GM18507 (cell line): ENCODE data around the gene PITPNM3.
A peak's percentile ranks its signal among the peaks of the same experiment; 100 is the strongest.
"Not testable (repeated sequence)": the region's sequence is repeated elsewhere in the genome, so short reads cannot be mapped to it uniquely, and the experiment has no call there.

Experiments
- DNase-seq: peaks from one replicate; pipeline ENCODE4 v3.0.0; 2011; ENCODE audit warnings: low read depth; ENCODE audit not compliant: insufficient read length; ENCODE audit errors: extremely low spot score
- FAIRE-seq: peaks from 2 replicates; lab custom pipeline; 2011; peaks lifted over from hg19 to GRCh38; lab: Jason Lieb, UNC

The PITPNM3 gene

DNA sequence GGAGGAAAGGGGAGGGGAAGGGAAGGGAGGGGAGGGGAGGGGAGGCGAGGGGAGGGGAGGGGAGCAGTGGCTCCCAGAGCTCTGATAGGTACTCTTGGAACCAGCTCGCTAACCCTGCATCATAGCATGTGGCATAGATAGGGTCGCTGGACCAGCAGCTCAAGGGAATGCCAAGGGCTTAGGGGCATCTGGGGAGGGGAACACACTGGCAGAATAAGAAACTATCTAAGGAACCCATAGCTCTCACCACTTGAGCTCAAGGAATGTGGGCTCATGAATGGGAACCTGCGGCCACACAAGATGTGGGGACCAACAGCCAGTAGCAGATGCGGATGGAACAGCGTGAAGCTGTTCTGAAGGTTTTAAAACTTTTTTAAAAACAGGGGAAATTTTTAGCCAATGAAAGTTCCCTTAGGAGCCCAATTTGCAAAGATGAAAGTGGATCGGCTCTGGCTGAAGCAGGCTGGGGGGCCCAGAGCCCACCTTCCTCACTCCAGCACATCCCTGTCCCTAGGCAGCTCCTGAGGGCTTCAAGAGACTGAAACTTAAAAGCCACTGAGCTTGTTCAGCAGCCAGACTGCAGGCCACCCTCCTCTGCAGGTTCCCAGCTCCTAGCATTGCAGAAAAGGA is 65.2 kb downstream of the PITPNM3 start:
- DNase-seq (no peak), FAIRE-seq (no peak)

- no peak for FAIRE-seq
- no peak for DNase-seq
Observed at GRCh38 chr17:6489016-6489550, 67.3 kb downstream of the PITPNM3 start.

GRCh38 chr17:6488008-6488539 is 68.3 kb downstream of the PITPNM3 start:
- no peak for FAIRE-seq
- no peak for DNase-seq

GRCh38 chr17:6487251-6488007 is 68.9 kb downstream of the PITPNM3 start:
- FAIRE-seq (no peak), DNase-seq (no peak)

DNA sequence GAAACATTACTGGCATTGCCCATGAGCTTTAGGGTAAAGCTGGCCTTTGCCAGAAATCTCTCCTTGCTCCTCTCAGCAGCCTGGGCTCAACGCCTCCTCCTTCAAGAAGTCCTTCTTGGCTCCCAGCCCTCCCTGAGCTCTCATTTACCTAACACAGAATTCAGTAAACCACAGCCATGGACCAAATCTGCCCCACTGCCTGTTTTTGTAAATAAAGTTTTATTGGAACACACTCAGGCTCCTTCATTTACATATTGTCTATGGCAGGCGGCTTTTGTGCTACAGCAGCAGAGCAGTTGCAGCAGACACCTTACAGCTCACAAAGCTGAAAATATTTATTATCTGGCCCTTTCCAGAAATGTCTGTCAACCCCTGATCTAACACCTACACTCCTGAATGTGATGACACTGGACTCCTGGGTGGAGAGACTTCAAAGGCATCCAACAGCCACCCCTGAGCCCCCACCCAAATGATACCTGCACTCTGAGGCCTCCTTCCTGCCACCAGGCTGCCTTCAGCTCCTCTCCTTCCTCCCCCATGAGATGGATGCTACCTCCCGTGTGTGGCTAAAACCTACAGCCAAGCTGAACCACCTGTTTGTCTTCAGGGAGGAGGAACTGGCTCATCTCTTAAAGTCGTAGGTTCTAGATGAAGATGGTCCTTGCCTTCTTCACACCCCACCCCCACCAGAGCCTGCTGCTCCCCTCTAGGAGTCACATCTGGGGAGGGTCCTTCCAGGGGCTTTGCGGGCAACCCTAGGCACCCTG is 70.5 kb downstream of the PITPNM3 start:
- FAIRE-seq (no peak), DNase-seq (no peak)

- FAIRE-seq (no peak), DNase-seq (no peak)
Observed at GRCh38 chr17:6483507-6483906, 72.8 kb downstream of the PITPNM3 start.

GRCh38 chr17:6482796-6483195 is 73.6 kb downstream of the PITPNM3 start:
- not testable (repeated sequence) for DNase-seq, FAIRE-seq

GRCh38 chr17:6482105-6482455 is 74.3 kb downstream of the PITPNM3 start:
- FAIRE-seq (no peak), DNase-seq (no peak)

DNA sequence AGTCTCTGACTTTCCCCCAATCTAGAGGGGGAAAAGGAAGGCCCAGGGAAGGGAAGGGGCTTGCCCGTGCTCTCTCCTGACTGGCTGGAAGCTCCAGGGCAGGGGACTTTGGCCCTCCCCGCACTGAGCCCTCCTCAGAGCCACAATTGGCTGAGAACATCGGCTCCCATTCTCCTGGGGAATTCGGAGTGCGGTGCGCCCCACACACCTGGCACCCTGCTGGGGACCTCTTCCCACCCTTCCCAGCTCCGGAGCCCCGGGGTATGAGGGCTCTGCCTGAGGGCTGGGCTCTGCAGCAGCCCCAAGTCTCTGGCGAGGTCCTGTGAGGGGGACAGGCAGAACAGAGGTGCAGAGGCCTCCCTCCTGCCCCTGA is 76.1 kb downstream of the PITPNM3 start:
- no peak for FAIRE-seq
- no peak for DNase-seq

DNA sequence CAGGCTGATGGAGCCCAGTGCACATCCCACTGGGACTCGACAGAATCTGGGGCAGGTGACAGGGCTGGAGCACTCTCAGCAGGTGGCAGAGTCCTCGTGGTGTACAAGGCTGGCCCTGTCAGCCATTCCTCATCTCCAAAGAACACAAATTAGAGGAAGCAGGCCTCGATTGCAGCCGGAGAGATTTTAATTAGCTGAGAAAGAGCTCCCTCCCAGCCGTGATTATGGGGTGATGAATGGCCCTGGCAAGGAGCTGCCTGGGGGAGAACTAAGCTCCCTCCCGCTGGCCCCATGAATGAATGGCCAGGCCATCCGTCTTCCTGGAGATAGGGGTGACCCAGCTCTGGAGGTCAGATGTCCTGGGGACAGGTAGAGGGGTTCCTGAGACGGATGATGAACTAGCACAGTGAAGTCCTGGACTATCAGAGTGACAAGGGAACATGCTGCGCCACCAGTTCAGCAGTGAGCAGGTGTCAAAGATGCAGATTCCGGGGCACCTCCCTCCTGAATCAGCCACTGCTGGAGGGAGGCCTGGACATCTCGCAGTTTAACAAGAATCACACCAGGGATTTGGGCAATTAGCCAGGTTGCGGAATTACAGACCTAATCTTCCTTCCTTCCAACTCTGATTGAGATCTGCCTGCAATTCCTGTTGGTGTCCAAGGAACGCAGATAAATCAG is 76.6 kb downstream of the PITPNM3 start:
- FAIRE-seq (no peak), DNase-seq (no peak)

DNA sequence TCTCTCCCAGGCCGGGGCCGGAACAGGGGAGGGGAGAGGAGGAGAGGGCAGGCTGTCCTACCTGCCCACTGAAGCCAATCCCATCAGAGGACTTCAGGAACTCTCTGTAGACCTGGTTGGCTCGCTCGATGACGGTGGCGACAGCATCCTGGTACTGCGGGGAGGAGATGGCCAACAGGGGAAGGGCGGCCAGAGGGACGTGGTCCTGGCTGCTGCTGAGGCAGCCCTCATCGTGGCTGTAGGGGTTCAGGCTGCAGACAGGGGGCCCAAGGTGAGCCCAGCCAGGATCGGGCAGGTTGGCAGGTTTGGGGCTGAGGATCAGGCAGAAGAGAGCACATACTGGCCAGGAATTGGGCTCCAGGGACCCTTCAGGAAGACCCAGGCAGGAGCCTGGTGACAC is 77.9 kb downstream of the PITPNM3 start:
- no peak for DNase-seq

GRCh38 chr17:6477831-6478383 is 78.4 kb downstream of the PITPNM3 start:
- no peak for FAIRE-seq

More for the DNA sequence above, 77.9 kb downstream of the PITPNM3 start:
- FAIRE-seq: no peak

DNA sequence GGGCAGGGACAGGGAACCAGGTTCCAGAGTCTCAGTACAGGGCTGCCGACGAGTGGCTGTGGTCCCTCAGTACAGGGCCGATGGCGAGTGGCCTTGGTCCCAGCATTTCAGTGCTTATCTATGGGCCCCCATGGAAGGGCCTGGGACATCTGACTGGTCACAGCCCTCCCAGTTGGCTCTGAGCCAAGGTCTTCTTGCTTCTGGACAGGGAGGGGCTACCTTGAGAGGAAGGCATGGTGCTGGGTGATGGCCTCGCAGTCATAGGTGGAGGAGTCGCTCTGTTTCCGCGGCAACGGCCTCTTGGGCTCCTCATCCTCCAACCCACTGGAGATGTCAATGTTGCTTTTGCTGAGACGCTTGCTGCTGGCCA is 79.6 kb downstream of the PITPNM3 start:
- no peak for FAIRE-seq
- DNase-seq: no peak

More at GRCh38 chr17:6477831-6478383, 78.4 kb downstream of the PITPNM3 start:
- no peak for DNase-seq

DNA sequence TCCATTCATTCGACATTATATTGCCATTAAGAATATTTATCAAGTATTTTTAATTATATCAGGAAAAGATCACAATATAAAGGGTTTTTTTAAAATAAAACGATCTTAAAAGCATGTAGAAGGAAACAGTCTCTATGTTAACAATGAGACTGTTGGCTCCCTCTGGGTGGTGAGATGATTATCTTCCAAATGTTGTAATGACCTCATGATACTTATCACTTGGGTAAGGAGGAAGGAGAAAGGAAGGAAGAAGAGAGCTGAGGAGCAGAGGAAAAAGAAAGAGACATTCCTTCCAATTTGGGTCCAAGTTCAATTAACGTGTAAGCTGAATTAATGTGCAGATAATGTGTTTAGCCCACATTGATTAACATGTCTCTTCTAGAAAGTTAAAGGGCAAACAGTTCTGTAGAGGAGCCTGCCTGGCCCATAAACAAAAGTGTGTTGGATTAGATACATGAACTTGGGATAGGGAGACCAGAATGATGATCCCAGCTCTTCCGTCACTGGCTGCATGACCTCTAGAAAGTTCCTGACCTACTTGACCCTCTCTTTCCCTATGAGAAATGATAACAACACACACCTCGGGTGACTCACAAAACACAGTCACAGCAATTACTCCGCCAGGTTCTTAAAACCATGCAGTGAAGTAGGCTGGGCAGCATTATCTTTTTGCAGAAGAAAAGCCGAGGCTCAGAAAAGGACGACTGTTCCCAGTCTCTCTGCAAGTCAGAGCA is 80.1 kb downstream of the PITPNM3 start:
- no peak for DNase-seq
- FAIRE-seq: no peak

- FAIRE-seq (no peak), DNase-seq (no peak)
Observed at GRCh38 chr17:6475411-6475810, 80.9 kb downstream of the PITPNM3 start.

DNA sequence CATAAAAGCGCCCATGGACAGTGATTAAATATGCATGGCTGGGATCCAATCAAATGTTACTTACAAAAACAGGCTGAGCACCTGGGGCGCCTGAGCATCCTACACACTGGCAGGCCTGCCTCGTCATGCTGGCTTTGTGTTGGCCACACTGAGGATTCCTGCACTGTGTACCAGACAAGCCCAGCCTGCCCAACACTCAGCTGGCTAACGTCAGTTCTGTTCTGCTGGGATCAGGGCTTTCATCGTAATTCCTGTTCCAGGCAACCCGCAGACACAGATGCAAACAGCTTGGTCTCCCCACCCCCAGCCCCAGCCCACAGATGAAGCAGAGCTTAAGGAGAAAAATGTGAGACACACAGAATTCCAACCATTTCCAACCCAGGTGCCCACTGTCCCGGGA is 81.4 kb downstream of the PITPNM3 start:
- FAIRE-seq: no peak
- no peak for DNase-seq

GRCh38 chr17:6474376-6474775 is 82.0 kb downstream of the PITPNM3 start:
- FAIRE-seq (no peak), DNase-seq (no peak)

DNA sequence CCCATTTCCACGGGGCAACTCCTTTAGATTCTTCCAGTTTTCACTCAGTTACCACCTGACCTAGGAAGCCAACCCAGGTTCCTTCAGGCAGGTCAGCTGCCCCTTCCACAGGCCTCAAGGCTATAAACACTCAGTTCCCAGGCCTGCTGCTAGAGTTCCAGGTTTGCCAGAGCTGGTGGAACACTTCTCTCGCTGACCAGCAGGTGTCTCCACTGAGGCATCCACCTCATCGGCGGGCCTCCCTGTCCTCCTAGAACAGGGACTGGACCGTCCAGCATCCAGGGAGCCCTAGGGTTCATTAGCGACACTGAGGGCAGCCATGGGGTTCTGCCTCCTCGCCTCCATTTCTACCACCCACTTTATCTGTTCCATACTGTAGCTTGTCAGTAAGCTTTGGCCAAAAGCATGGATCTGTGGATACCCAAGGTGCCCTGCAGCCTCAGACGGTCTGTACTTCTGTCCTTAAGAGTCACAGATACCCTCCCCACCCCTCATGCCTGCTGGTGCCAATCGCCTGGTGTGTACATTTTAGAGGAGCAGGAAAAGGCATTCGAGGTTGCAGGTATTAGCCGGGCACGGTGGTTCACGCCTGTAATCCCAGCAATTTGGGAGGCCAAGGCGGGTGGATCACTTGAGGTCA is 83.1 kb downstream of the PITPNM3 start:
- peak; percentile 76 for DNase-seq
- FAIRE-seq: peak; percentile 90
